ENCODE data around the gene PTPRN2. TPM values are rescaled to one million over a fixed set of nuclear protein-coding genes. Genes with fewer than 3 reads are reported as not detected.
"Not testable (repeated sequence)": the region's sequence is repeated elsewhere in the genome, so short reads cannot be mapped to it uniquely, and the experiment has no call there.

PTPRN2 gene
- total RNA-seq, 1 donor from 2014 or later, result 0.72 TPM

GRCh38 chr7:157910446-157910845, 677.2 kb downstream of the PTPRN2 start:
- DNase-seq (ENCODE audit: low spot score), result no peak

- DNase-seq (ENCODE audit: low spot score), result not testable (repeated sequence)
Measured at GRCh38 chr7:157910045-157910444, 677.6 kb downstream of the PTPRN2 start.

DNA sequence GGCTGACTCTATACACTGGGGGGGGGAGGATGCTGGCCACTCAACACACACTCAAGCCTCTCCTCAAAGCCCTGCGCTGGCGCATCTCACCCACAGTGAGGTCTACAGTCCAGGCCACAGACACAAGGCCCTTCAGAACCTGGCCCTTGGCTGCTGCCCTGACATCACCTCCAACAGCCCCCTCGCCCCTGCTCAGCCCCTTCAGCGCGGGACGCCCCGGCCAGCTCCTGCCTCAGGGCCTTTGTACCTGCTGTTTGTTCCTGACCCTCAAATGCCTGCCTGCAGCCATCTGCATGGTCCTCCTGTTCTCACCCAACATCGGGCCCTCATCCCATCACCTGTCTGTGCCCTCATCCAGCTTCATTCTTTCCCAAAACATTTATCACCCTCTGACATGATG, 678.3 kb downstream of the PTPRN2 start:
- no peak for DNase-seq (ENCODE audit: low spot score)

- no peak for DNase-seq (ENCODE audit: low spot score)
Measured at GRCh38 chr7:157908006-157908782, 679.4 kb downstream of the PTPRN2 start.

GRCh38 chr7:157907091-157907490, 680.5 kb downstream of the PTPRN2 start:
- no peak for DNase-seq (ENCODE audit: low spot score)

DNA sequence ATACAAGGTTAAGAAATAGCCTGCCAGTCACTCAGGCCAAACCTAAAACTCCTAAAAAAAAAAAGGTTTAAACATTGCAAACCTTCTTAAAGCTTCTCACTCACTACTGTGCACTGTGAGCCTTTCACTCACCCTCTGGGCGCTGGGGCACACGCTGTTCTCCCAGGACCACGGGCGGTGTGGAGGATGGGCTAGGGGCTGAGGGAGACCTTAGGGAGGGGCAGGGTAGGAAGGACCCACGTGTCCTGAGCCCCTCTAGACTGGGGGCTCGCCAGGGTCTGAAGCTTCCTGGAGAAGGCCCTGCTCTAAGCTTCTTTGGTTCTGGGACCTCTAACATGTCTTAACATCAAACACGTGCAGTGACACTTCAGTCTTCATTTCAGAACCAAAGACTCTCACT, 681.0 kb downstream of the PTPRN2 start:
- no peak for DNase-seq (ENCODE audit: low spot score)

DNA sequence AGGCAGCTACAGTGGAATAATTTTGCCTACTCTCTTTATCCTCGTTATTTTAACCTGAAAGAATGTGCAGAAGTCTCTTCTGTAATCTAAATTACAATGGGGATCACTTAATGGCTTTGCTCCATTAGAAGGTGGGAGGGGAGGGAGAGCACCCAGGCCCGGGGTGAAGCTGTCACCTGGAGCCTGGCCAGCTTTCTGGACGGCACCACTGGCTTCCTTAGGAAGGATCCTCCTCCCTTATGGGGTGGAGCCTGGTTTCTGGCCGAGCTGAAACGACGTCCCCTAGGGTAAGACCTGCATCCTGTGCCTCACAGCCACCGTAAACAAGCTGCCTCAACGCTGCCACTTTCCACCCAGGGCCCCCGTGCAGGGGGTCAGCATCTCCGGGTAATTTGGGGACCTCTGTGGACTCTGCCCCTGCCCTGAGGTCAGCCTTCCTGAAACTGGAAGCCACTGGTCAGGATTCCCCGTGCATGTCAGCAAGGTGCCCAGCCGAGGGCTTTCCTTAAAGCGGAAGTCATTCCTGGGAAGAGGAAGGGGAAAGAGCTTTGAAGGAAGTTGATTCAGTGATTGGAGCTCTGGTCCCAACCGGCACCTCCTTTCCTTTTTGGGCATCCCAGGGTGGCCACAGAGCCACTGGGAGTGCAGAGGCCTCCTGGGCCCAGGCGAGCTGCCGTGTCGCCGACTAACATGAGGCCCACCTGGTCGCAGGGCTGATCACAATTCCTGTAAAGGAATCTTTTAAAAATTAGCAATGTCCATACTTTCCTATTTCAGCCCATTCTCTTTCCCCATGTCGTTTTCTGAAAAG, 681.8 kb downstream of the PTPRN2 start:
- no peak for DNase-seq (ENCODE audit: low spot score)

- no peak for DNase-seq (ENCODE audit: low spot score)
Measured at GRCh38 chr7:157904866-157905570, 682.6 kb downstream of the PTPRN2 start.

- no peak for DNase-seq (ENCODE audit: low spot score)
Measured at GRCh38 chr7:157904211-157904865, 683.3 kb downstream of the PTPRN2 start.

GRCh38 chr7:157903710-157904109, 683.9 kb downstream of the PTPRN2 start:
- no peak for DNase-seq (ENCODE audit: low spot score)

GRCh38 chr7:157903296-157903695, 684.3 kb downstream of the PTPRN2 start:
- no peak for DNase-seq (ENCODE audit: low spot score)

- DNase-seq (ENCODE audit: low spot score), result not testable (repeated sequence)
Measured at GRCh38 chr7:157901816-157902610, 685.6 kb downstream of the PTPRN2 start.

DNA sequence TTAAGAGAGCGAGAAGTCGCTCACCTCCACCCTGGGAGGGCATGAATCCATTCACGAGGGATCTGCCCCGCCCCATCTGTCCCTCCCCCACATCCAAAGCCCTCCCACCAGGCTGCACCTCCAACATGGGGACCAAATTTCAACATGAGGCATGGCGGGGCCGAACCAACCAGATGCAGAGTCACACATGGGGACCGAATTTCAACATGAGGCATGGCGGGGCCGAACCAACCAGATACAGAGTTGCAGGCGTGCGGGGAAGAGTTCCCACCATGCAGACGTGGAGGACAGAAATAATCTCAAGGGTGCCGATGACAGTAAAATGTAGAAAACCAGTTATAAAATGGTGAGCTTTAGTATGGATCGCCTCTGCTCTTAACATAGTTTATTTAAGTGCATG, 686.5 kb downstream of the PTPRN2 start:
- DNase-seq (ENCODE audit: low spot score), result no peak

DNA sequence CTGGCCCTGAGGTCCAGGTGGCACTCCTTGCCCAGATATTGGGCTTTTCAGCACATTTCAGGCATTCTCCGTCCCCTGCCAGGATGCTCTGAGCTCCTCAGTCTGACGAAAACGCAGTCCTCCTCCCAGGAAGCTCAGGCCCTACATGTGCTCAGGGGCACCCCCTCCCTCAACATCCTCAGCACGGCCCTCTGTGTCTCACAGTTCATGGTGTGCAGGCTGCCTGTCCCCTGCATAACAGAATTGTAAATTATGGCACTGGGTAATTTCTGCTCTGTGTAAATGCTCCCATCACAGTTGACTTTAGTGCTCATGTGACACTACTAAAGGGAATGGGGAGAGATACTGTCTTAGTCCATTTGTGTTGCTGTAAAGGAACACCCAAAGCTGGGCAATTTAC, 687.1 kb downstream of the PTPRN2 start:
- DNase-seq (ENCODE audit: low spot score), result no peak

DNA sequence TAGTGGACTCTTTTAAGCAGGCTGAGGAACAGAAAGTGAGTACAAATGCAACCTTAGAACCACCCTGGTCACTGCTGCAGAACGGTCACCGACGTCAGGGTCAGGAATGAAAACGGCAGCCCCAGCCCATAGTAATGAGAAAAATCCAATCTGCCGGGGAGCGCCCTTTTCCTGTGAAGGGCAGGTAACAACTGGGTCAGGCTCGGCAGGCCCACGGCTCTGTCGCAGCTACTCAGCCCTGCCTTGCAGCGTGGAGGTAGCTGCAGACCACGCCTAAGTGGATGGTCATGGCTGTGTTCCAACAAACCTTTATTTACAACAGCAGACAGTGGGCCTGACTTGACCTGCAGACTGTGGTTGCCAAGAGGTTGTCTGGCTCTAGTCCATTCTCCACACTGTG, 687.6 kb downstream of the PTPRN2 start:
- DNase-seq (ENCODE audit: low spot score), result no peak

DNA sequence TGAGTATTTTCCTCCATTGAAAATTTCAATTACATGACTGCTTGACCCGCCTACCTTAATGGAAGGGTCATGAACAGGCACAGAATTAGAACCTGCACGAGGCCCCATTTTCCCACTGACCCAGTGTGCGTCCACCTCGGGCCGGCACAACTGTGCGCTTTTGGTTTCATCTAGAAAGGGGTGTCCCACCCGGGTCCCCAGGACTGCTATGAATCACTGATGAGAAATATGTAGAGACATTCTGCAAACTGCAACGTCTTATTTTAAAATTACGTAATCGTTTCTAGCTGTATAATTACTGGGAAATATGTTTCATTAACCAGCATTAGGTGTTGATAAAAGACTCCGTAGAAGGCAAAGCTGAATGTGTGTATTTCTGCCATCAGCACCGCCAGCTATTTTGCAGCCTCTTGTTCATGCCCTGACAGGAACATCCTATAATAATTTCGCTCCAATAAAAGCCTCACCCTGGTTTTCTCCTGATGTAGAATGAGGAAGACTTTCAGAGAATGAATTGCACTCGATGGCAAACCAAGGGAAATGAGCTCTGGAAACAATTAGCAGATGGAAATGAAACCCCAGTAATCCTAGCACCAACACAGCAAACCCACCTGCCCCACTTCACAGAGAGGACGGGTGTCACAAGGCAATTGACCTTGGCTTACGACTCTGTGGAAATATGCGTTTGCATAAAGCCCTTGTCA, 688.7 kb downstream of the PTPRN2 start:
- DNase-seq (ENCODE audit: low spot score), result no peak

- no peak for DNase-seq (ENCODE audit: low spot score)
Measured at GRCh38 chr7:157898261-157898660, 689.4 kb downstream of the PTPRN2 start.

GRCh38 chr7:157897681-157898080, 689.9 kb downstream of the PTPRN2 start:
- DNase-seq (ENCODE audit: low spot score), result no peak

- no peak for DNase-seq (ENCODE audit: low spot score)
Measured at GRCh38 chr7:157896774-157897555, 690.7 kb downstream of the PTPRN2 start.

DNA sequence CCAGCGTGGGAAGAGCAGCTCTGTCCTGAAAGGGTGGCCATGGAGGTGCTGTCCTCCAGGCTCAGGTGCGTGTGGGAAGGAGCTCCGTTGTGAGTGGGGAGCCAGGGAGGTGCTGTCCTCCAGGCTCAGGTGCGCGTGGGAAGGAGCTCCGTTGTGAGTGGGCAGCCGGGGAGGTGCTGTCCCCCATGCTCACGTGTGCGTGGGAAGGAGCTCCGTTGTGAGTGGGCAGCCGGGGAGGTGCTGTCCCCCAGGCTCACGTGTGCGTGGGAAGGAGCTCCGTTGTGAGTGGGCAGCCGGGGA, 691.3 kb downstream of the PTPRN2 start:
- DNase-seq (ENCODE audit: low spot score), result not testable (repeated sequence)

Data from umbilical cord (tissue), 2 donors.